ENCODE data around the gene PDSS1.
"Not testable (repeated sequence)": the region's sequence is repeated elsewhere in the genome, so short reads cannot be mapped to it uniquely, and the experiment has no call there.

PDSS1 gene

GRCh38 chr10:26682931-26683330 is 14.6 kb upstream of the PDSS1 start:
- H3K4me3 ChIP-seq (ENCODE audit: severe bottlenecking), result no peak overlapping the region
- H3K9me3 ChIP-seq (ENCODE audit: severe bottlenecking), result no peaks in the 10 kb centered on the region
- no peak for TF ChIP-seq CTCF (IDR thresholded peaks at IDR 0.05; ENCODE audit: poor library complexity, severe bottlenecking)
- H3K27ac ChIP-seq (ENCODE audit: poor library complexity, severe bottlenecking), result no peak overlapping the region
- no peak for ATAC-seq (ENCODE audit: low read depth)
- no peaks in the 10 kb centered on the region for H3K36me3 ChIP-seq (ENCODE audit: low read depth)
- H3K4me1 ChIP-seq (ENCODE audit: insufficient read depth, poor library complexity, severe bottlenecking), result no peaks in the 10 kb centered on the region
- H3K27me3 ChIP-seq (ENCODE audit: insufficient read depth, poor library complexity, severe bottlenecking), result no peaks in the 10 kb centered on the region
- DNase-seq (ENCODE audit: low spot score), result no peak

- not testable (repeated sequence) for H3K36me3 ChIP-seq (ENCODE audit: low read depth); DNase-seq (ENCODE audit: low spot score); H3K27ac ChIP-seq (ENCODE audit: poor library complexity, severe bottlenecking); H3K4me3 ChIP-seq (ENCODE audit: severe bottlenecking); H3K9me3 ChIP-seq (ENCODE audit: severe bottlenecking); H3K4me1 ChIP-seq (ENCODE audit: insufficient read depth, poor library complexity, severe bottlenecking); H3K27me3 ChIP-seq (ENCODE audit: insufficient read depth, poor library complexity, severe bottlenecking)
- peak; percentile 50 for TF ChIP-seq CTCF (IDR thresholded peaks at IDR 0.05; ENCODE audit: poor library complexity, severe bottlenecking)
- peak; percentile 80 for ATAC-seq (ENCODE audit: low read depth)
Observed at GRCh38 chr10:26684667-26685264, 12.7 kb upstream of the PDSS1 start.

- Histone ChIP-seq H3K27me3 (ENCODE audit: insufficient read depth, poor library complexity, severe bottlenecking) (no peaks in the 10 kb centered on the region), H3K27ac (ENCODE audit: poor library complexity, severe bottlenecking) (no peak overlapping the region), H3K9me3 (ENCODE audit: severe bottlenecking) (no peaks in the 10 kb centered on the region), H3K4me3 (ENCODE audit: severe bottlenecking) (no peak overlapping the region), H3K4me1 (ENCODE audit: insufficient read depth, poor library complexity, severe bottlenecking) (no peaks in the 10 kb centered on the region), H3K36me3 (ENCODE audit: low read depth) (no peaks in the 10 kb centered on the region)
- DNase-seq (ENCODE audit: low spot score) (no peak), ATAC-seq (ENCODE audit: low read depth) (no peak)
- TF ChIP-seq CTCF (IDR thresholded peaks at IDR 0.05; ENCODE audit: poor library complexity, severe bottlenecking), result no peak
Observed at GRCh38 chr10:26685441-26685840, 12.1 kb upstream of the PDSS1 start.

- no peaks in the 10 kb centered on the region for H3K36me3 ChIP-seq (ENCODE audit: low read depth)
- no peak for DNase-seq (ENCODE audit: low spot score)
- H3K4me1 ChIP-seq (ENCODE audit: insufficient read depth, poor library complexity, severe bottlenecking), result no peaks in the 10 kb centered on the region
- H3K9me3 ChIP-seq (ENCODE audit: severe bottlenecking), result no peaks in the 10 kb centered on the region
- no peak overlapping the region for H3K4me3 ChIP-seq (ENCODE audit: severe bottlenecking)
- TF ChIP-seq CTCF (IDR thresholded peaks at IDR 0.05; ENCODE audit: poor library complexity, severe bottlenecking), result no peak
- no peak overlapping the region for H3K27ac ChIP-seq (ENCODE audit: poor library complexity, severe bottlenecking)
- no peak for ATAC-seq (ENCODE audit: low read depth)
- no peaks in the 10 kb centered on the region for H3K27me3 ChIP-seq (ENCODE audit: insufficient read depth, poor library complexity, severe bottlenecking)
Observed at GRCh38 chr10:26689399-26689798, 8.1 kb upstream of the PDSS1 start.

GRCh38 chr10:26690731-26691475 is 6.6 kb upstream of the PDSS1 start:
- H3K9me3 ChIP-seq (ENCODE audit: severe bottlenecking), result no peaks in the 10 kb centered on the region

GRCh38 chr10:26694536-26694935 is 3.0 kb upstream of the PDSS1 start:
- H3K4me3 ChIP-seq (ENCODE audit: severe bottlenecking); ATAC-seq (ENCODE audit: low read depth); H3K4me1 ChIP-seq (ENCODE audit: insufficient read depth, poor library complexity, severe bottlenecking); H3K27ac ChIP-seq (ENCODE audit: poor library complexity, severe bottlenecking); H3K27me3 ChIP-seq (ENCODE audit: insufficient read depth, poor library complexity, severe bottlenecking); H3K36me3 ChIP-seq (ENCODE audit: low read depth); DNase-seq (ENCODE audit: low spot score); H3K9me3 ChIP-seq (ENCODE audit: severe bottlenecking): not testable (repeated sequence)

More at GRCh38 chr10:26690731-26691475, 6.6 kb upstream of the PDSS1 start:
- no peak for ATAC-seq (ENCODE audit: low read depth)
- Histone ChIP-seq H3K36me3 (ENCODE audit: low read depth) (no peaks in the 10 kb centered on the region), H3K27ac (ENCODE audit: poor library complexity, severe bottlenecking) (no peak overlapping the region), H3K4me1 (ENCODE audit: insufficient read depth, poor library complexity, severe bottlenecking) (no peaks in the 10 kb centered on the region), H3K4me3 (ENCODE audit: severe bottlenecking) (no peak overlapping the region), H3K27me3 (ENCODE audit: insufficient read depth, poor library complexity, severe bottlenecking) (no peaks in the 10 kb centered on the region)
- DNase-seq (ENCODE audit: low spot score), result no peak
- TF ChIP-seq CTCF (IDR thresholded peaks at IDR 0.05; ENCODE audit: poor library complexity, severe bottlenecking), result no peak
